KOPT-K1 (cell line): ENCODE measurements around the gene GZMM.

Source experiments
- H3K27ac ChIP-seq: fragments of 200-600 bp; sonication (generic); 2 replicates; pipeline ENCODE4 v1.5.1; 2016; ENCODE audit warnings: antibody characterized with exemption, mild to moderate bottlenecking, low read depth, low read length; ENCODE audit not compliant: poor library complexity, severe bottlenecking
- H3K36me3 ChIP-seq: fragments of 200-600 bp; sonication (generic); 2 replicates; pipeline ENCODE4 v1.5.1; 2017; ENCODE audit warnings: antibody characterized with exemption, mild to moderate bottlenecking, low read length, moderate library complexity; ENCODE audit not compliant: insufficient read depth
- H3K9me3 ChIP-seq: fragments of 200-600 bp; sonication (generic); 2 replicates; pipeline ENCODE4 v1.5.1; 2017; ENCODE audit warnings: antibody characterized with exemption, low read length, mild to moderate bottlenecking; ENCODE audit not compliant: insufficient read depth, poor library complexity, severe bottlenecking

The GZMM gene

GRCh38 chr19:538641-539428 is 5.0 kb upstream of the GZMM start:
- H3K36me3 ChIP-seq: peaks cover 60% of the 10 kb centered on the region; the same call in 1 of the 2 replicates

GRCh38 chr19:539429-540030 is 4.3 kb upstream of the GZMM start:
- peaks cover 60% of the 10 kb centered on the region; the same call in 1 of the 2 replicates for H3K36me3 ChIP-seq
- no peak overlapping the region for H3K27ac ChIP-seq
- H3K9me3 ChIP-seq: no peaks in the 10 kb centered on the region

More at GRCh38 chr19:538641-539428, 5.0 kb upstream of the GZMM start:
- H3K9me3 ChIP-seq: no peaks in the 10 kb centered on the region
- H3K27ac ChIP-seq: no peak overlapping the region

DNA sequence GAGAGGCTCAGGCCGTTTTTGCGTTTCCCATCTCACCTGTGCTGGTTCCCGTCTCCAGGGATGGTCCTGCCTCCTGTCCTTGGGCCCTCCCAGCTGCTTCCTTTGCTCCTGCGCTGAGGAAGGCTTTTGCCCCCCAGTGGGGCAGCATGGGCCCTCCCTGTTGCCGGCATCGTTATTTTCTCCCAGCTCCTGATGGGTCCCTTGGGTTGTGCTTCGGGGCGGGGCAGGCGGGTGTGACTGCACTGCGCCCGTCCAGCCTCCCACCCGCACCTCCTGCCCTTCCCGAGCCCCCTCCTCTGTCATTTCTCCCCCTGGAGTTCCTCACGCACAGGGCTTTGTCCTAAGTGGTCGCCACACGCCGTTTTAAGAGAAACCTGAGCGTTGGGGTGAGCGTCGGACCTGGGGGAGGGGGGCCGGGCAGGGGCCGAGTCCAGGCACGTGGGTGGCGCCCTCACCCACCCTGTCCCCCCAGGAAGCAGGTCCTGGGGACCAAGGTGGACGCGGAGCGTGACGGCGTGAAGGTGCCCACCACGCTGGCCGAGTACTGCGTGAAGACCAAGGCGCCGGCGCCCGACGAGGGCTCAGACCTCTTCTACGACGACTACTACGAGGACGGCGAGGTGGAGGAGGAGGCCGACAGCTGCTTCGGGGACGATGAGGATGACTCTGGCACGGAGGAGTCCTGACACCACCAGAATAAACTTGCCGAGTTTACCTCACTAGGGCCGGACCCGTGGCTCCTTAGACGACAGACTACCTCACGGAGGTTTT is 2.8 kb upstream of the GZMM start:
- Histone ChIP-seq H3K9me3 (no peaks in the 10 kb centered on the region), H3K36me3 (peaks cover 56% of the 10 kb centered on the region; the same call in 1 of the 2 replicates), H3K27ac (no peak overlapping the region)

GRCh38 chr19:541699-542098 is 2.2 kb upstream of the GZMM start:
- Histone ChIP-seq H3K27ac (no peak overlapping the region), H3K9me3 (no peaks in the 10 kb centered on the region), H3K36me3 (peaks cover 50% of the 10 kb centered on the region; the same call in 1 of the 2 replicates)

- peaks cover 45% of the 10 kb centered on the region; the same call in 1 of the 2 replicates for H3K36me3 ChIP-seq
- H3K27ac ChIP-seq: no peak overlapping the region
- no peaks in the 10 kb centered on the region for H3K9me3 ChIP-seq
These were observed 1.5 kb upstream of the GZMM start for GRCh38 chr19:542173-542866.

GRCh38 chr19:547117-547516 is 3.3 kb downstream of the GZMM start:
- Histone ChIP-seq H3K27ac (no peak overlapping the region), H3K36me3 (peaks cover 12% of the 10 kb centered on the region; the same call in 1 of the 2 replicates), H3K9me3 (no peaks in the 10 kb centered on the region)

DNA sequence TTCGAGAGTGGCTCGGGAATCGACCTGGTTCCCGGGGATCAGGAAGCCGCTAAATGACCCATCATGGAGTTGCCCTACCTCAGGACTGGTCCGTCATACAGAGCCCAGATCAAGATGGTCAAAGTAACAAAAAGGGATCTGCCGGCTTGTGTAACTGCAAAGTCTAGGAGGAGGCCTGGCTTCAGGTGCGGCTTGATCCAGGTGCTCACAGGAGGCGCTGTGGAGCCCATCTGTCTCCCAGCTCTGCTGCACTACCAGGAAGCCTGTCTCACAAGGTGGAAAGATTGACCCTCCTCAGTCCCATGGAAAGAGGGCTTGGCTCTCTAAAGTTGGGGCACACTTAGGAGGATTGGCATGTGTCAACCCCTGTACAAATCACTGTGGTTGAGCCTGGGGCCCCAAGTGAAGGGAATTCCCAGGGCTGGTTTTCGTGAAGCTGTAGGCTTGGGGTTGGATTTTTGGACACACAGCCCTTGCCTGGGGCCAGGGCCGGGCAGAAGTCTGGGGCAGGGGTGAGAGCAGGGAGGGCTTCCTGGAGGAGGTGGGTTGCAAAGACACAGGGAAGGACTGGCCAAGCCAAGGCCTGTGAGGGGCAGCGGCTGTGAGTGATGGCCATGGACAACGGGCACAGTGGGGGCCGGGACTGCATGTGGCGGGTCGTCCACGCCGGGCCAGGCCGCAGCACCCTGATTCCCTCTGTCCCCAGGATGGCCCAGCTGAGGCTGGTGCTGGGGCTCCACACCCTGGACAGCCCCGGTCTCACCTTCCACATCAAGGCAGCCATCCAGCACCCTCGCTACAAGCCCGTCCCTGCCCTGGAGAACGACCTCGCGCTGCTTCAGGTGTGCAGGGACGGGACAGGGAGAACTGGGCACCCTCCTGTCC is 4.2 kb downstream of the GZMM start:
- Histone ChIP-seq H3K36me3 (0 out of 2 replicates have a peak, but pooled peaks cover 2% of the 10 kb centered on the region), H3K9me3 (no peaks in the 10 kb centered on the region), H3K27ac (no peak overlapping the region)

DNA sequence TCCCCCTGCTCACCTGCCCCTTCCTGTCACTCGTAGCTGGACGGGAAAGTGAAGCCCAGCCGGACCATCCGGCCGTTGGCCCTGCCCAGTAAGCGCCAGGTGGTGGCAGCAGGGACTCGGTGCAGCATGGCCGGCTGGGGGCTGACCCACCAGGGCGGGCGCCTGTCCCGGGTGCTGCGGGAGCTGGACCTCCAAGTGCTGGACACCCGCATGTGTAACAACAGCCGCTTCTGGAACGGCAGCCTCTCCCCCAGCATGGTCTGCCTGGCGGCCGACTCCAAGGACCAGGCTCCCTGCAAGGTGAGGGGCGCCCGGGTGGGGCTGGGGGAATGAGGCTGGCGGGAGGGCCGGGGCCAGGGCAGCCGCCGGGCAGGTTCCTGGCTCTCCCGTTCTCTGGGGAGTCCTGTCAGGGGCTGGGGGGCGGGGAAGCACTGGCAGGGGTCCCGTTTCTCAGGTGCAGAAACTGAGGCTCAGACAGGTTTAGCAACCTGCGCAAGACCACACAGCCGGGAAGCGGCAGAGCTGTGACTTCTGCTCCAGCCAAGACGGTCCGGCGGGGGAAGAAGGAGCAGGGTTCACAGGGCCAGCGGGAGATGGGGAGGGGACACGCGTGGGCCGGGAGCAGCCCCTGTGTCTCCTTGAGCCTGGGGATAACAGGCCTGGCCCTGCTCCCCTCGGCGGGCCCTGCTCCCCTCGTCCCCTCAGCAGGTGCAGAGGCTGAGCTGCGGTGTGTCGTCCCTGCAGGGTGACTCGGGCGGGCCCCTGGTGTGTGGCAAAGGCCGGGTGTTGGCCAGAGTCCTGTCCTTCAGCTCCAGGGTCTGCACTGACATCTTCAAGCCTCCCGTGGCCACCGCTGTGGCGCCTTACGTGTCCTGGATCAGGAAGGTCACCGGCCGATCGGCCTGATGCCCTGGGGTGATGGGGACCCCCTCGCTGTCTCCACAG is 5.3 kb downstream of the GZMM start:
- H3K27ac ChIP-seq: no peak overlapping the region
- no peaks in the 10 kb centered on the region for H3K36me3 ChIP-seq
- no peaks in the 10 kb centered on the region for H3K9me3 ChIP-seq

GRCh38 chr19:554817-555216 is 11.0 kb downstream of the GZMM start:
- no peak overlapping the region for H3K27ac ChIP-seq
- no peaks in the 10 kb centered on the region for H3K9me3 ChIP-seq
- no peaks in the 10 kb centered on the region for H3K36me3 ChIP-seq

- Histone ChIP-seq H3K27ac (no peak overlapping the region), H3K9me3 (no peaks in the 10 kb centered on the region), H3K36me3 (no peaks in the 10 kb centered on the region)
These were observed 11.6 kb downstream of the GZMM start for GRCh38 chr19:555474-555808.

- H3K9me3 ChIP-seq: no peaks in the 10 kb centered on the region
- H3K27ac ChIP-seq: no peak overlapping the region
- no peaks in the 10 kb centered on the region for H3K36me3 ChIP-seq
These were observed 12.9 kb downstream of the GZMM start for GRCh38 chr19:556611-557382.

DNA sequence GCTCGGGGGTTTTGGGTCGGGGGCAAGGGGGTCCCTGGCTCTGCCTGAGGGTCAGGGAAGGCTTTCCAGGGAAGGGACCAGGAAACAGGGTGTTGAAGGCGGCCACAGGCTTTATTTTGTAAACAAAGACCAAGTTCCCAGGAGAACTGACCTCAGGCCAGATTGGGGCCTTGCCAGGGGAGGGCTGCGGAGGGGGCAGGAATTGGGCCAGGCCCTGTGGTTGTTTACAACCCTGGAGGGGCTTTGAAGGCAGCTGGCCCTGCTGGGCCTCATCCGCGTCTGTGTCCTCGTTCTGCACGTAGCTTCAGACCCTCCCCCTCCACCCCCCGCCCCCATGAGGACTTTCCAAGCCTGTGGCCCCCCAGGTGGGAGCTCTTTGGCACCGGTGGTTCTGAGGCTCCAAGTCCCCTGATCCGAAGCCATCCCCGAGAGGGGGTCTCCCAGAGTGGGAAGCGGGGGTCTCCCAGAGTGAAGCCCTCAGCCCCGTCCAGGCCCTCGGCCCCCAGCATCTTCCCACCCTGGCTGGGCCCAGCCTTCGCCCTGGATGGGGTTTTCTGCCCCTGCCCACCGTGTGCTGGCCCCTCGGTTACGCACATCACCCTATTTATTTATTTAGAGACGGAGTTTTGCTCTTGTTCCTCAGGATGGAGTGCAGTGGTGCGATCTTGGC is 15.1 kb downstream of the GZMM start:
- no peak overlapping the region for H3K27ac ChIP-seq
- H3K36me3 ChIP-seq: no peaks in the 10 kb centered on the region
- no peaks in the 10 kb centered on the region for H3K9me3 ChIP-seq
